NCI-H2029 treated with DMSO at 0.1 percent for 48 hours (cell line): ENCODE data around the gene MINDY1.

Experiments used
- DNase-seq: peaks from one replicate; lab custom pipeline; 2025; lab: John Stamatoyannopoulos, UW

Gene MINDY1

DNA sequence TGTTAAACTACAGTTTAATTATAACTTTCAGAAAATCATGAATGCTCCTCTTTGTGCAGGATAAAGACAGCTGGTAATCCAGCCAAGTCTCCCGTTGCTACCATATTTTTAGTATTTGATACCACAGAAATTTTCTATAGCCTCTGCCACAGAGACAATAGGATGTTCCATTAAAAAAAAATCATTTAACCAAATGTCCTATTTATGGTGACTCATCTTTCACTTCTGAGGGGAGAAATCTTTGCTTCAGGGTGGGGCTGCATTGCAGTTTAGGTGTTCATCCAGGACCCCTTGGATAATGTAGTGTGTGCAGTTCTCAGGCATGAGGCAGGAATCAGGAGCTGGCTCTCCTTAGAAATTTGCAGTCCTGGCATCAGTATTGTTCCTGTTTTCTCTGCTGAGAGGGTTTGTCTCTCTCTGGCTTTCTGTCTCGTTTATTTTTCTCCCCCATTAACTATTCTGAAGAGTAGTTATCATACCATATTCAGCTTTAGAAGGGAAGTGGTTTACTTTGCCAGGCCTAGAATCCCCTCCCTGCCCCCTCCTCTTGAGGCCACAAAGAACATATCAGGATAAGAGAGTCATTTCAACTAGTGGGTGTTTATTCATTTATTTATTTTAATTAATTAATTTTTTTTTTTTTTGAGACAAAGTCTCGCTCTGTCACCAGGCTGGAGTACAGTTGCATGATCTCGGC lies 4.6 kb upstream of the MINDY1 start:
- DNase-seq, result peak; percentile 28

DNA sequence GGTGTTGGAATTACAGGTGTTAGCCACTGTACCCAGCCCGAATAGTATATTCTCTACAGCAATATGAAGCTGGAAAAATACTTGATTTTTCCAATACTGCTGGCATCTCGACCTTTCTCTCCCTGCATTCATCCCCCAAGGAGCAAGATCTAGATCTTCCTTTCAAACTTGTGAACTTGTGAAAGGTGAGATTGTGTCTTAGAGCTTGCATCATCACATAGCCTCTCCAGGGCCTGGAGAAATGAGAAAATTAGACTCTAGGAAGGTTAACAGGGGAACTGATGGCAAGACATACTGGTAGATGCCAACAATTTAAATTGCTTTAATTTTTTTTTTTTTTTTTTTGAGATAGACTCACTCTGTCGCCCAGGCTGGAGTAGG lies 3.6 kb upstream of the MINDY1 start:
- no peak for DNase-seq

GRCh38 chr1:151009674-151010345 lies 3.1 kb upstream of the MINDY1 start:
- DNase-seq, result no peak

GRCh38 chr1:151009206-151009587 lies 2.5 kb upstream of the MINDY1 start:
- no peak for DNase-seq

- peak; percentile 78 for DNase-seq
Measured at GRCh38 chr1:151008244-151009205, 1.8 kb upstream of the MINDY1 start, which contains the start of gene PRUNE1. Gene PRUNE1 (plus strand): TSS chr1:151008449. CDS start chr1:151008633, 184 bp downstream.

- DNase-seq, result no peak
Measured at GRCh38 chr1:151007853-151008243, 1.1 kb upstream of the MINDY1 start.

DNA sequence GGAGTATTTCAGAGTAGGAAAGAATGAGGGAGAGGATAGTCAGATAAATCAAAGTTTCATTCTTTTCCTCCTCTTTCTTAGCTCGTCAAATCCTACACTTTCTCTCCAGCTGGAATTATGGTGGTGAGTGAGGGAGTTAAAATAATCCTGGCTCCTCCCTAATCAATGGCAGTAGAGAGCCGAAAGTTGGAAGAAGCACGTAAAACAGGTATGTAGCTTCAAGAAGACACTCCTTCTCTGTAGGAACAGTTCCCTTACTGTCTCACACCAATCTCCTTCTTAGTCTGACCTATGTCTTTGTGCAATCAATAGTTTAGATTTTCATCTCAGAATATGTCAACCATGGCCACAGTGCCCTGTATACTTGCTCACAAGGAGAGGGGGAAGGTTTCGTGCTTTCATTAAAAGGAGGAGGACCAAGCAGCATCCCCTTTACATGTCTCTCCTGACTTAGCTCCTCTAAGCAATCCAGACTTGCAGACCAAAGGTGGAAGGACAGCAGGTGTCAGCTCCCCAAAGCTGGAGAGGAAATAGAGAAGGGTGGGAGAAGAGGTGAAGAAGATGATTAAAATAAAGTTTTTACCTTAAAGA lies 878 bp downstream of the MINDY1 start:
- DNase-seq, result no peak

- no peak for DNase-seq
Measured at GRCh38 chr1:151003180-151003579, 3.5 kb downstream of the MINDY1 start.

GRCh38 chr1:151002611-151003010 lies 4.1 kb downstream of the MINDY1 start:
- no peak for DNase-seq

DNA sequence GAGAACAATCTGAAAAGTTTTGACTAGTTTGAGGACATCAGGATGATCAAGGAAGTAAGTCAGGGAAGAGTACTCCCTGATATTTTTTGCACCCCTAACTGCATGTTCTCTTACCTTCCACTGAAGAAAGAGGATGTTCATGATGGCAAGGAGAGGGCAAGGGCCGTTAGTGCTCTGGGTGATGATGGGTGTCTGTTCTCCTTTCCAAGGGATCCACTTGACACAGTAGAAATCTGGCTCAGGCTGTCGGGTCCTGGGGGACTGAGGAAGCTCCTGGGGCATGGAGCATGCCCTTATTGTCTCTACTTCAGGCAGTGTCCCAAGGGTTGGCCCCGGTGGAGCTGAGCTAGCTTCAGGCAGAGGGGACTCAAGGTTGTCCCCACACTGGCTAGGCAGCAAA lies 4.7 kb downstream of the MINDY1 start:
- no peak for DNase-seq

DNA sequence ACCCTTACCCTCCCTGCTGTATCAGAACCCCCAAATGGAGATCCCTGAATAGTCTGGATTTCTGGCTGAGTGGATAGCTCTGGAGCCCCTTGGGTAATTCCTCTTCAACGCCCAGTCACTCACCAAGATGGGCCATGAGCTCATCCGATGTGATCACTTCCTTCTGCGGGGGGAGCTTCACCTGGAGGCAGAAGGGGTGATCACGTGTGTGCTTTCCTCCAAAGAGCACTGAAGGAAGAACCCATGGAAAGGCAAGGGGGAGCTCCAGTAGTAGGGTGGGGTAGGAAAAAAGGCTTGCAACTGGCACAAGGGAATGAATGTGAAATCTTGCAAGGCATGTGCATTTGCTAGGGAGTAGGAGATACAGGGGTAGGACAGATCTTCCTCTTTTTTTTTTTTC lies 5.1 kb downstream of the MINDY1 start:
- DNase-seq, result no peak

GRCh38 chr1:151000408-151000807 lies 6.3 kb downstream of the MINDY1 start:
- DNase-seq, result no peak

DNA sequence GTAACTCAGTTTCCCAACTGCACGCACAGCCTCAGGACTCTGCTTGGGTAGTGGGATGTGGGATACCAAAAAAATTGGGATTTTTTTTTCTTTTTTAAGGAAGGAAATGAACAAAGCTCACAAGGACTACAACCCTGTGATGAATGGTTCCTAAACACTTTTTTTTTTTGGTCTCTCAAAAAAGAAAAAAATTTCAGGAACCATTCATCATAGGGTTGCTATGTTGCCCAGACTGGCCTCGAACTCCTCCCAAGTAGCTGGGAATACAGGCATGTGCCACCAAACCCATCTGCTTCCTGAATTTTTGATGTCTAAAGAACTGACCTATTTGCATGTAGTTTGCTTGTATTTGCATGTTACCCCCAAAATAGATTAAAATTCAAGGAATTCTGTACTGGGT lies 6.8 kb downstream of the MINDY1 start:
- DNase-seq, result no peak

GRCh38 chr1:150999051-150999674 lies 7.5 kb downstream of the MINDY1 start:
- DNase-seq, result no peak

DNA sequence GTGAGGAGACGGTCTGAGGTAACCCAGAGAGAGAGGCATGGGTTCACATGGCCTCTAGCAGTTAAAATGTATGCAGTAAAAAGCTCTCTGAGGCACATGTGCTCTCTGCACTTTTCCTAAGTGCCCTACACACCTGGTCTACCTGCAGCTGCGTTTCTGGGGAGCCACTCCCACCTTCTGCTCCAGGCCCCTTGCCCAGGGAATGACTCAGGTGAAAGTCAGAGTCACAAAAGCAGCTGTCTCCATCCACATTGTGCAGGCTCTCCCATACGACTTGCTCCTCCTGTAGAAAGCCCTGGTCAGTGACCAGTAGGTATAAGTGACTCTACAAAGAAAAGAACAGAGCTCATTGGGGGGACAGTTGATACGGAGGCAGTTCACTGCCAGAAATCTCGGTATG lies 8.8 kb downstream of the MINDY1 start:
- no peak for DNase-seq

GRCh38 chr1:150997126-150997872 lies 9.4 kb downstream of the MINDY1 start:
- DNase-seq, result no peak

DNA sequence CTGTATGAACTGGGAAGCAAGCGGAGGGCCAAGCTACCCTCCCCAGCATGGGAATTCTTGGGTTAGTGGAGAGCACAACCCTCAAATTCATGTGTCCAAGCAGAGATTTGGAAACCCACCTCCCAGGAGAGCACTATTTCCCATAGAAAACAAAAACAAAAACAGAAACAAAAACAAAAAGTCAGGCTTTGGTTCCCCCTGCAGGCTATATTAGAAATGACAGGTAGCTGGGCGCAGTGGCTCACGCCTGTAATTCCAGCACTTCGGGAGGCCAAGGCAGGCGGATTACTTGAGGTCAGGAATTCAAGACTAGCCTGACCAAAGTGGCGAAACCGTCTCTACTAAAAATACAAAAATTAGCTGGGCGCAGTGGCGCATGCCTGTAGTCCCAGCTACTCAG lies 10.8 kb downstream of the MINDY1 start:
- DNase-seq, result no peak

DNA sequence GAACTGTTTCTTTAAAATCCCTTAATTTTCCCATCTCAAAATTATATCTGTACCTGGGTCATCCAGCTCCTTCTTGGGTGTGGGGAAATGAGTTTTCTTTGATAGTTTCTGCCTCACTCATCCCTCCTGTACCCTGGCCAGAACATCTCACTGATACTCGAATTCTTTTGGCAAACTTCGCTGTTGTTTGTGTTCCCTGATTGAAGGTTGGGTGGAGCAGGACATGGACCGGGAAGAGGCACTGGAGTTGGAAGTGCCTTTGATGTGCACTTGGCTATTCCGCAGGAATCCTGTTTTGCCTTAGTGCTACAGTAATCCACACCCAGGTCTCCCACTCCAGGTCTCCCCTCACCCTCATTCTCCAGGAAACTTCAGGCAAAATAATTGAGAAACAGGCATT lies 11.2 kb downstream of the MINDY1 start:
- no peak for DNase-seq

- no peak for DNase-seq
Measured at GRCh38 chr1:150994248-150994647, 12.5 kb downstream of the MINDY1 start.

GRCh38 chr1:150992626-150993025 lies 14.1 kb downstream of the MINDY1 start:
- DNase-seq, result no peak

DNA sequence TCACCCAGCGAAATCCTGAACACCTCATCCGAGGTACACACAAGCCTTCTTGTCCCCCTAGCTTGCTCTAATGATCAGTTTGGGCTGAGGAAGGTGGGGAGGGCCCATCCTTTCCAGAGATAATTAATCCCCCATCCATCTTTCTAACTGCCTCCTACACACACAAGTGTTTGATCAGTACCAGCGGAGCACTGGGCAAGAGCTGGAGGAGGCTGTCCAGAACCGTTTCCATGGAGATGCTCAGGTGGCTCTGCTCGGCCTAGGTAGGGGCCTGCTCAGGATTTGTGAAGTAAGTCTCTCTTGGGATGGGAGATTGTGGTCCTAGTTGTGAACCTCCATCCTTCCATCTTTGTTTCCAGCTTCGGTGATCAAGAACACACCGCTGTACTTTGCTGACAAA lies 18.8 kb downstream of the MINDY1 start:
- no peak for DNase-seq
